GM12801 (cell line): ENCODE results near the gene TBX2.

ENCODE experiments used
- CTCF ChIP-seq: IDR thresholded peaks from one replicate; pipeline ENCODE4 v1.5.1; 2011; ENCODE audit warnings: control low read depth; ENCODE audit not compliant: insufficient read length; ENCODE audit errors: extremely low read depth

TBX2 gene

DNA sequence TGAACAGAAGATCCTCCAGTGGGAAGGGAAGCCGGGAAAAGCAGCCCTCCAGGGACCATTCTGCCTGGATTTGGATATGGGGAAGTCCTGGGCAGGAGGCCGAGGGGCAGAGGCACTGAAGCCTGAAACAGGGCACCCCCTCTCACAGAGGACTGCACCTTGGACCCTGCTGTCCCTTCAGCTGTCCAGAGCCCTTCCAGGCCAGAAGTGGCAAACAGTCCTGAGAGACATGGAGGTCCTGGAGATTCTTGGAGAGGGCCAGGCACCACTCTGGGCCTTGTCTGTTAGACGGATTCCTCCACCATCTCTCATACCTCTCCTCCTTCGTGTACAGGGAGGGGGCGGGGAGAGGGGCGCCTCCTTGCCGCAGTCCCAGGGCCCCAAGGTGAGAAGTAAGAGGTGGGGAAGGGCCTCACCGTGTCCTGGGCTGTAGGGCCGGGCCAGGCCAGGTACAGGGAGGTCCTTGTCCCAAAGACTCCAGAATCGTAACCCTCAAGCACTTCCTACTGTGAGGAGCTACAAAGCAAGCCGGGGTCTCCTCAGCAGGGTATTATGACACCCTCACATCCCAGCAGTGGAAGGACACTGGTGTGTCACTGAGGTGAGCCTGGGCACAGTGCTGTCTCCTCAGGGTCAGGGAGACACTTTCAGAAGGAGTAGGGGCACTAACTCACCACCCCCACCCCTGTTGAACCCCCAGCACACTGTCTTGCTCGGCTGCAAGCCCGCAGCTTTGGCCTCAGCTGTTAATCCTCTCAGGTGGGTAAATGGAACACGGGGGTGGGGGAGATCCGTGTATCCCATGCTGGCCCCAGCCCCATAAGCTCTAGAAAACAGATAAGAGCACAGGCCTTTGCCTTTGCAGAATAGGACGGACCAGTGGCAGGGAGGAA, 16.6 kb upstream of the TBX2 start:
- no peak for TF ChIP-seq CTCF

- no peak for TF ChIP-seq CTCF
Observed at GRCh38 chr17:61383689-61384201, 15.9 kb upstream of the TBX2 start.

- TF ChIP-seq CTCF: no peak
Observed at GRCh38 chr17:61384354-61384691, 15.3 kb upstream of the TBX2 start.

GRCh38 chr17:61384692-61385576, 14.7 kb upstream of the TBX2 start:
- TF ChIP-seq CTCF: no peak

- no peak for TF ChIP-seq CTCF
Observed at GRCh38 chr17:61385577-61386236, 13.9 kb upstream of the TBX2 start.

DNA sequence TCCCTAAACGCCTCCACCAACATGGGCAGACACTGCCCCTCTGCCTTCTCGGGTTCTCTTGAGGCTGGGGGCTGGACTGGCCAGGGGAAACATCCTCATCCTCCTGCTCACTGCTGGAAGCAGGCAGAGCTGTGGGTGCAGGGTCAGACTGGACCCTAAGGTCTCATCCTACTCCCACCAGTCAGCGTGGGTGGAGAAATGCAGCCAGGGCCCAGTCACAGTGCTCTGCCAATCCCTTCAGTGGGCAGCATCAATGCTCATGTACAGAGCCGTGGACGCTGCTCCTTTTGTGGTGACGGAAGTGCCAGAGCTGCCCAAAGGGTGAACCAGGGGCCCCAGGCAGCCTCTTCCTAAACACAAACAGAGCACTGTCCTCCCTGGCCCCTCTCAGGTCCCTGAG, 13.4 kb upstream of the TBX2 start:
- no peak for TF ChIP-seq CTCF

DNA sequence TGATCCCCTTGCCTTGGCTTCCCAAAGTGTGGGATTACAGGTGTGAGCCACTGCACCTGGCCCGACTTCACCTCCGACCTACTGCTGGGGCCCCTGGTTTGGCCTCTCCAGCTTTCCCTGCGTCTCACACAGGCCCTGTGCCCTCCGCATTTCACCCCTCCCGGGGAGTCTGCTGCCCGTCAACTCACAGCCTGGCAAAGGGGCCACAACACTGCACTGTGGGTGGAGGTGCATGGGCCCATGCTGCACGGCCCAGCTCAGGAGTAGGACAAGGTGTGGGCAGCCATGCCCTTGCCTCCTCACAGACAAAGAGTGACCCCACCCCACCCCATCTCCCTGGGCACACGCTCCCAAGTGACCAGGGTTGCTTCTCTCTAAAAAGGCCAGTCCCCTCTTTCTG, 12.6 kb upstream of the TBX2 start:
- no peak for TF ChIP-seq CTCF
